Neural crest cell (in vitro differentiated cells): Measurements from ENCODE around the gene UVRAG. TPM values are rescaled to one million over a fixed set of nuclear protein-coding genes. Genes with fewer than 3 reads are reported as not detected.

Experiments
- DNase-seq: peaks from one replicate; pipeline ENCODE4 v3.0.0; 2021; ENCODE audit warnings: low read depth, mixed read lengths, low spot score
- H3K27ac Mint-ChIP-seq: one replicate; pipeline ENCODE4 v1.8.0; 2021; ENCODE audit warnings: mild to moderate bottlenecking, mixed read lengths; ENCODE audit not compliant: unreplicated experiment
- H3K27me3 Mint-ChIP-seq: 2 replicates; pipeline ENCODE4 v1.8.0; 2021; ENCODE audit warnings: low read depth, mild to moderate bottlenecking, mixed read lengths
- H3K36me3 Mint-ChIP-seq: 2 replicates; pipeline ENCODE4 v1.8.0; 2021; ENCODE audit warnings: low read depth, mild to moderate bottlenecking, mixed read lengths
- H3K4me1 Mint-ChIP-seq: 2 replicates; pipeline ENCODE4 v1.8.0; 2021; ENCODE audit warnings: mixed read lengths
- H3K4me3 Mint-ChIP-seq: one replicate; pipeline ENCODE4 v1.8.0; 2021; ENCODE audit warnings: mild to moderate bottlenecking, mixed read lengths
- H3K9me3 Mint-ChIP-seq: 2 replicates; pipeline ENCODE4 v1.8.0; 2021; ENCODE audit warnings: mixed read lengths
- total RNA-seq: library from RNA; stranded (reverse); gene quantifications from 2 replicates; pipeline ENCODE4 v1.2.1, GENCODE V29; 2021
- TF ChIP-seq, protein P1 (sequence below): fragments of 200-600 bp; sonication (generic); conservative IDR thresholded peaks from 2 replicates; pipeline ENCODE4 v1.5.0; 2021; ENCODE audit warnings: antibody characterized with exemption, mild to moderate bottlenecking

Gene UVRAG
- total RNA-seq, 1 donor from 2014 or later = 29.0 TPM

- DNase-seq = no peak
- H3K27ac Mint-ChIP-seq = no peak overlapping the region
- H3K36me3 Mint-ChIP-seq = no peaks in the 10 kb centered on the region
- H3K9me3 Mint-ChIP-seq = no peaks in the 10 kb centered on the region
- H3K27me3 Mint-ChIP-seq = no peaks in the 10 kb centered on the region
- H3K4me1 Mint-ChIP-seq = no peaks in the 10 kb centered on the region
- no peak overlapping the region for H3K4me3 Mint-ChIP-seq
- TF ChIP-seq, protein P1, sequence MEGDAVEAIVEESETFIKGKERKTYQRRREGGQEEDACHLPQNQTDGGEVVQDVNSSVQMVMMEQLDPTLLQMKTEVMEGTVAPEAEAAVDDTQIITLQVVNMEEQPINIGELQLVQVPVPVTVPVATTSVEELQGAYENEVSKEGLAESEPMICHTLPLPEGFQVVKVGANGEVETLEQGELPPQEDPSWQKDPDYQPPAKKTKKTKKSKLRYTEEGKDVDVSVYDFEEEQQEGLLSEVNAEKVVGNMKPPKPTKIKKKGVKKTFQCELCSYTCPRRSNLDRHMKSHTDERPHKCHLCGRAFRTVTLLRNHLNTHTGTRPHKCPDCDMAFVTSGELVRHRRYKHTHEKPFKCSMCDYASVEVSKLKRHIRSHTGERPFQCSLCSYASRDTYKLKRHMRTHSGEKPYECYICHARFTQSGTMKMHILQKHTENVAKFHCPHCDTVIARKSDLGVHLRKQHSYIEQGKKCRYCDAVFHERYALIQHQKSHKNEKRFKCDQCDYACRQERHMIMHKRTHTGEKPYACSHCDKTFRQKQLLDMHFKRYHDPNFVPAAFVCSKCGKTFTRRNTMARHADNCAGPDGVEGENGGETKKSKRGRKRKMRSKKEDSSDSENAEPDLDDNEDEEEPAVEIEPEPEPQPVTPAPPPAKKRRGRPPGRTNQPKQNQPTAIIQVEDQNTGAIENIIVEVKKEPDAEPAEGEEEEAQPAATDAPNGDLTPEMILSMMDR = no peak
These were observed 130.9 kb downstream of the UVRAG start for GRCh38 chr11:75945947-75946346.

DNA sequence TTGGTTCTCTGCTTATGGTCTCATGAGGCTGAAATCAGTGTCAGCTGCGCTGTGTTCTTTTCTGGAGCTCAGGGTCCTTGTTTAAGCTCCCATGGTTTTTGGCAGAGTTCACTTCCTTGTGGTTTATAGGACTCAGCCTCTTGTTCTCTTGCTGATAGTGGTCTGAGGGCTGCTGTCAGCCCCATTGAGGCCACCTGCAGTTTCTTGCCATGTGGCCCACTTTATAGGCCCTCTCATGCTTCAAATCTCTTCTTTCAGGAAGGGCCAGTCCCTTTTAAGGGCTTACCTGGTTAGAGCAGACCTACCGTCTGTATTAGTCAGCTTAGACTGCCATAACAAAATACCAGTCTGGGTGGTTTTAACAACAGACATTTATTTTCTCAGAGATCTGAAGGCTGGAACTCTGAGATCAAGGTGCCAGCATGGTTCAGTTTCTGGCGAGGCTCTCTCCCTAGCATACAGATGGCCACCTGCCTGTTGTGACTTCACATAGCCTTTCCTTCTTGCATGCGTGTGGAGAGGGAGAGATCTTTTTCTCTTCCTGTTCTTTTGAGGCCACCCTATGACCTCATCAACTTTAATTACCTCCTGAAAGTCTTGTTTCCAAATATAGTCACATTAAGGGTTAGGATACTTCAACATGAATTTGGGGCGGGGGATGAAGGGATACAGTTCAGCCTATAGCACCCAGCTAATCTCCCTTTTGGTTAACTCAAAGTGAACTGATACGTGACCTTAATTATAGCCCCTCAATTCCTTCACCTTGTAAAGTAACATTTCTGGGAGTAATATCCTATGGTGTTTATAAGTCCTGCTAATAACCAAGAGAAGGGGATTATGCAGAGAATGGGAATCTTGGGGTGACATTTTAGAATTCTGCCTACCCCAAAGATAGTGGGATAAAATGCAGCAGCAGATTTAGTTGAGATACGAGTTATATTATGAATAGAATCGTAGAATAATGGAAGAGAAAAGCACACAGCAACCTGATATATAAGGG, 131.8 kb downstream of the UVRAG start:
- DNase-seq = no peak
- TF ChIP-seq, protein P1 = no peak
- H3K27ac Mint-ChIP-seq = no peak overlapping the region
- H3K36me3 Mint-ChIP-seq = no peaks in the 10 kb centered on the region
- no peaks in the 10 kb centered on the region for H3K9me3 Mint-ChIP-seq
- no peak overlapping the region for H3K4me3 Mint-ChIP-seq
- no peaks in the 10 kb centered on the region for H3K4me1 Mint-ChIP-seq
- H3K27me3 Mint-ChIP-seq = no peaks in the 10 kb centered on the region

DNA sequence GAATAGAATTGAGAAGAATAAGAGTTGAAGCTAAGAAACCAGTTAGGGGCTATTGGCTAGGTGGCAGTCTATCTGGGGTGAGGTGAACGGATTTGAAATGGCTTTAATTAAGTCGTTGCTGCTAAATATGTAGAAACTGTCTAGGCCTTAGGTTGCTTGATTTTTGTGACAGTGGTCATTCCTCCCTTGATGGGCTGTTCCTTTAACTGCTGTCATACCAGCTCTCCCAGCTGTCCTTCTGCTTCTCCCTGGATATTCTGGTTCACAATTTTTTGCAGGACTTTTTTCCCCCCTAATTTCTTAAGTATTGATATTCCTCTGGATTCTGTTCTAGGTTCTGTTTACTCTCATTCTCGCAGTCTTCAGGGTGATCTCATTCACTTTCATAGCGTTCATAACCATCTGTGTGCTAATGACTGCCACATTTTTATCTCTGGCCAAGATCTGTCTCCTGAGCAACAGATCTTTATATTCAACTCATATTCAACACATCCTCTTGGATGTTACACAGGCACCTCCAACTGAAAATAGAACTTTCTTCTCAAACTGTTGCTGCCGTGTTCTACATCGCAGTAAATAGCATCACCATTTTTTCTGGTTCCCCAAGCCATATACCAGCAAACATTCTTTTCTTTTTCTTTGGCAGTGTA, 134.1 kb downstream of the UVRAG start:
- TF ChIP-seq, protein P1 = no peak
- Mint-ChIP-seq H3K4me1 (no peaks in the 10 kb centered on the region), H3K9me3 (no peaks in the 10 kb centered on the region), H3K4me3 (no peak overlapping the region), H3K27ac (no peak overlapping the region), H3K36me3 (no peaks in the 10 kb centered on the region), H3K27me3 (no peaks in the 10 kb centered on the region)
- DNase-seq = no peak

GRCh38 chr11:75950141-75950540, 135.1 kb downstream of the UVRAG start:
- no peak overlapping the region for H3K4me3 Mint-ChIP-seq
- no peak overlapping the region for H3K27ac Mint-ChIP-seq
- TF ChIP-seq, protein P1 = no peak
- no peaks in the 10 kb centered on the region for H3K4me1 Mint-ChIP-seq
- no peaks in the 10 kb centered on the region for H3K27me3 Mint-ChIP-seq
- no peak for DNase-seq
- no peaks in the 10 kb centered on the region for H3K36me3 Mint-ChIP-seq
- H3K9me3 Mint-ChIP-seq = no peaks in the 10 kb centered on the region

- H3K4me1 Mint-ChIP-seq = no peaks in the 10 kb centered on the region
- no peaks in the 10 kb centered on the region for H3K27me3 Mint-ChIP-seq
- H3K4me3 Mint-ChIP-seq = no peak overlapping the region
- TF ChIP-seq, protein P1 = no peak
- no peak for DNase-seq
- H3K9me3 Mint-ChIP-seq = no peaks in the 10 kb centered on the region
- no peak overlapping the region for H3K27ac Mint-ChIP-seq
- peaks cover 2% of the 10 kb centered on the region for H3K36me3 Mint-ChIP-seq
These were observed 139.0 kb downstream of the UVRAG start for GRCh38 chr11:75954039-75954438.
